Liver (tissue), 9 donors: Measurements from ENCODE around the gene PDGFD. TPM values are rescaled to one million over a fixed set of nuclear protein-coding genes. Genes with fewer than 3 reads are reported as not detected.

ENCODE experiments used
- DNase-seq: peaks from one replicate; pipeline ENCODE4 v3.0.0-alpha.2; 2017; ENCODE audit warnings: low spot score
- H3K27ac ChIP-seq, 2 donors: one replicate each; pipeline ENCODE4 v1.7.0; 2013; ENCODE audit warnings: inconsistent platforms in 2 of 2, low read length in 2 of 2, control low read depth in 1 of 2, low read depth in 1 of 2, mild to moderate bottlenecking in 1 of 2
- H3K27me3 ChIP-seq, 4 donors: one replicate each; pipeline versions ENCODE4 v1.6.1 to v1.7.0; 2013; ENCODE audit warnings: low read length in 3 of 4, inconsistent platforms in 1 of 4, mild to moderate bottlenecking in 1 of 4, moderate library complexity in 1 of 4; ENCODE audit not compliant: control insufficient read depth in 4 of 4, insufficient read depth in 4 of 4
- H3K36me3 ChIP-seq, 4 donors: one replicate each; pipeline versions ENCODE4 v1.6.1 to v1.7.0; 2013; ENCODE audit warnings: low read length in 3 of 4, mild to moderate bottlenecking in 3 of 4, low read depth in 1 of 4, moderate library complexity in 1 of 4; ENCODE audit not compliant: control insufficient read depth in 4 of 4, insufficient read depth in 3 of 4
- H3K4me1 ChIP-seq, 4 donors: one replicate each; pipeline versions ENCODE4 v1.6.1 to v1.7.0; 2013; ENCODE audit warnings: low read length in 3 of 4, mild to moderate bottlenecking in 3 of 4, moderate library complexity in 1 of 4; ENCODE audit not compliant: control insufficient read depth in 4 of 4, insufficient read depth in 4 of 4
- H3K4me3 ChIP-seq, 3 donors: one replicate each; pipeline versions ENCODE4 v1.6.1 to v1.7.0; 2013; ENCODE audit warnings: low read length in 3 of 3, control low read depth in 1 of 3, low read depth in 1 of 3, mild to moderate bottlenecking in 1 of 3
- H3K9ac ChIP-seq, 2 donors: one replicate each; pipeline ENCODE4 v1.7.0; 2013; ENCODE audit warnings: low read length in 2 of 2, mild to moderate bottlenecking in 2 of 2, moderate library complexity in 2 of 2, control low read depth in 1 of 2, low read depth in 1 of 2
- H3K9me3 ChIP-seq, 4 donors: one replicate each; pipeline versions ENCODE4 v1.6.1 to v1.7.0; 2013; ENCODE audit warnings: low read length in 3 of 4; ENCODE audit not compliant: control insufficient read depth in 4 of 4
- EGR1 ChIP-seq, 2 donors: IDR thresholded peaks; 2 replicates each; pipeline ENCODE4 v1.6.1; 2016 to 2018; ENCODE audit warnings: antibody characterized with exemption in 2 of 2, low read depth in 2 of 2
- FOXA1 ChIP-seq: IDR thresholded peaks from 2 replicates; pipeline ENCODE4 v1.6.1; 2016; ENCODE audit warnings: antibody characterized with exemption
- FOXA2 ChIP-seq: IDR thresholded peaks from 2 replicates; pipeline ENCODE4 v1.6.1; 2016; ENCODE audit warnings: antibody characterized with exemption
- GABPA ChIP-seq, 2 donors: IDR thresholded peaks in 1 of 2; conservative IDR thresholded peaks in 1 of 2; 2 replicates each; pipeline ENCODE4 v1.6.1; 2016; ENCODE audit warnings: antibody characterized with exemption in 2 of 2, mild to moderate bottlenecking in 1 of 2, moderate library complexity in 1 of 2
- HNF4A ChIP-seq, 2 donors: conservative IDR thresholded peaks; 2 replicates each; pipeline ENCODE4 v1.6.1; 2016; ENCODE audit warnings: antibody characterized with exemption in 2 of 2, mild to moderate bottlenecking in 2 of 2
- JUND ChIP-seq, 2 donors: IDR thresholded peaks; 2 replicates each; pipeline ENCODE4 v1.6.1; 2016; ENCODE audit warnings: antibody characterized with exemption in 2 of 2
- NR2F2 ChIP-seq: IDR thresholded peaks from 2 replicates; pipeline ENCODE4 v1.6.1; 2016; ENCODE audit warnings: antibody characterized with exemption
- RAD21 ChIP-seq, 2 donors: IDR thresholded peaks; 2 replicates each; pipeline ENCODE4 v1.6.1; 2016; ENCODE audit warnings: antibody characterized with exemption in 2 of 2, mild to moderate bottlenecking in 2 of 2
- RXRA ChIP-seq, 2 donors: IDR thresholded peaks; 2 replicates each; pipeline ENCODE4 v1.6.1; 2017 to 2018; ENCODE audit warnings: antibody characterized with exemption in 2 of 2, mild to moderate bottlenecking in 1 of 2
- SP1 ChIP-seq: IDR thresholded peaks from 2 replicates; pipeline ENCODE4 v1.6.1; 2018; ENCODE audit warnings: antibody characterized with exemption, mild to moderate bottlenecking
- YY1 ChIP-seq: IDR thresholded peaks from 2 replicates; pipeline ENCODE4 v1.6.1; 2016; ENCODE audit warnings: antibody characterized with exemption, mild to moderate bottlenecking
- WGBS: extraction: QIAGEN DNeasy Blood & Tissue Kit; methylation state at CpG from one replicate; pipeline ENCODE4 v1.1.7; 2013; 5-methylcytosine and 5-hydroxymethylcytosine counted together
- polyA plus RNA-seq, 2 donors: library from polyadenylated mRNA; stranded (reverse) in 1 of 2; unstranded in 1 of 2; fragments of 200-250 nt in 1 of 2; fragments of >200 nt in 1 of 2; fragmentation: Nextera tagmentation in 1 of 2; extraction: Ambion mirVana in 1 of 2; gene quantifications; one replicate each; pipeline versions ENCODE4 v1.2.1 to v1.2.3, GENCODE V29; 2013 to 2015
- total RNA-seq, 2 donors: library from RNA; depleted of rRNA; stranded (reverse); fragments of >200 nt; gene quantifications; one replicate each; pipeline ENCODE4 v1.2.3, GENCODE V29; 2014
- TF ChIP-seq, protein P1 (sequence below): IDR thresholded peaks from 2 replicates; pipeline ENCODE4 v1.6.1; 2016; ENCODE audit warnings: antibody characterized with exemption
- TF ChIP-seq, protein P2 (sequence below): IDR thresholded peaks from 2 replicates; pipeline ENCODE4 v1.6.1; 2016; ENCODE audit warnings: antibody characterized with exemption
- TF ChIP-seq, protein P3 (sequence below): IDR thresholded peaks from 2 replicates; pipeline ENCODE4 v1.6.1; 2016; ENCODE audit warnings: antibody characterized with exemption
- TF ChIP-seq, protein P4 (sequence below): fragments of 150-350 bp; IDR thresholded peaks from 2 replicates; pipeline ENCODE4 v1.5.1; 2017; ENCODE audit warnings: improper control_type of control experiment, low read depth, low read length; ENCODE audit not compliant: missing input control
- TF ChIP-seq, protein P5 (sequence below): IDR thresholded peaks from 2 replicates; pipeline ENCODE4 v1.6.1; 2016; ENCODE audit warnings: antibody characterized with exemption, mild to moderate bottlenecking
- donor health status: healthy.
- donor health status: healthy.
- donor health status: healthy.
- donor health status: healthy.
- donor health status: healthy.

Gene PDGFD
- total and polyA plus RNA-seq, 4 donors, result 1.0 to 3.3 (median 2.1) TPM

DNA sequence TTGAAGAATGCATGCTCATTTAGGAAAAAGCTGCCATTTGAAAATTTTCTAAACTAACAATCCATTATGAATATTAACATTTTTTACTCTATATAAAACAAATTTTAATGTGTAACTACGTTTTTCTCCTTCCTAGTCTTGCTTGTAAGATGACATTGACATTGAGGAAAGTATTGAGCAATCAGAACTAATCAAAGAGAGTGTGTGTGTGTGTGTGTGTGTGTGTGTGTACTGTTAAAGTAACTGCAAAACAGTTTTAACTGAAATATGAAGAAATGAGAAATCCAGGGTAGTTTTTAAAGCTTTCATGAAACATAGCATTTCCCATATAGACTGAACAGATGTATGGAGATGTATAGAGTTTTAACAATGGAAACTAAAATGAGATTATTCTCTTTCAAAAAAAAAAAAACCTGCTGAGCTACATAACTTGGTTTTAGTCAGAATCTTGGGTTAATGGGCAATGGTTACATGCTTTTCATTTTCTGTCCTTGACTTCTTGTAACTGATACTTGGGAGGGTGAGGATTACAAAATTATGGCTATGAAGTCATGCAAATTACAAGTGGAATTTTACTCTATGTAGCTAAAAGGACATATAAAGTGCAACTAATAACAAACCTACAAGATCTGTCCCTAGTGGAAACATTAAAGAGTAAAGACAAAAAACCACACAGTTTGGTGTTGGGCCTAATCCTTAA lies 2.0 kb downstream of the PDGFD start:
- WGBS, result 21% methylated on average over 1 of the region's 1 CpG
- Histone ChIP-seq H3K4me1 (peaks cover 0 to 10% (median 4%) of the 10 kb centered on the region in 4 donors), H3K27me3 (peaks cover 2 to 8% (median 5%) of the 10 kb centered on the region in 4 donors), H3K36me3 (no peaks in the 10 kb centered on the region), H3K27ac (no peak overlapping the region), H3K4me3 (no peak overlapping the region), H3K9ac (no peak overlapping the region), H3K9me3 (peaks cover 0 to 2% (median 0%) of the 10 kb centered on the region in 4 donors)
- DNase-seq, result no peak
- no peak for TF ChIP-seq RAD21 (IDR thresholded peaks at IDR 0.05)
- no peak for TF ChIP-seq HNF4A (conservative IDR thresholded peaks at IDR 0.05)
- TF ChIP-seq SP1, result no peak
- TF ChIP-seq, protein P1, sequence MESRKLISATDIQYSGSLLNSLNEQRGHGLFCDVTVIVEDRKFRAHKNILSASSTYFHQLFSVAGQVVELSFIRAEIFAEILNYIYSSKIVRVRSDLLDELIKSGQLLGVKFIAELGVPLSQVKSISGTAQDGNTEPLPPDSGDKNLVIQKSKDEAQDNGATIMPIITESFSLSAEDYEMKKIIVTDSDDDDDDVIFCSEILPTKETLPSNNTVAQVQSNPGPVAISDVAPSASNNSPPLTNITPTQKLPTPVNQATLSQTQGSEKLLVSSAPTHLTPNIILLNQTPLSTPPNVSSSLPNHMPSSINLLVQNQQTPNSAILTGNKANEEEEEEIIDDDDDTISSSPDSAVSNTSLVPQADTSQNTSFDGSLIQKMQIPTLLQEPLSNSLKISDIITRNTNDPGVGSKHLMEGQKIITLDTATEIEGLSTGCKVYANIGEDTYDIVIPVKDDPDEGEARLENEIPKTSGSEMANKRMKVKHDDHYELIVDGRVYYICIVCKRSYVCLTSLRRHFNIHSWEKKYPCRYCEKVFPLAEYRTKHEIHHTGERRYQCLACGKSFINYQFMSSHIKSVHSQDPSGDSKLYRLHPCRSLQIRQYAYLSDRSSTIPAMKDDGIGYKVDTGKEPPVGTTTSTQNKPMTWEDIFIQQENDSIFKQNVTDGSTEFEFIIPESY, result no peak
- no peak for TF ChIP-seq JUND (IDR thresholded peaks at IDR 0.05)
- no peak for TF ChIP-seq FOXA2
- no peak for TF ChIP-seq RXRA (IDR thresholded peaks at IDR 0.05)
- TF ChIP-seq, protein P2, sequence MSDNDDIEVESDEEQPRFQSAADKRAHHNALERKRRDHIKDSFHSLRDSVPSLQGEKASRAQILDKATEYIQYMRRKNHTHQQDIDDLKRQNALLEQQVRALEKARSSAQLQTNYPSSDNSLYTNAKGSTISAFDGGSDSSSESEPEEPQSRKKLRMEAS, result no peak
- no peak for TF ChIP-seq FOXA1
- no peak for TF ChIP-seq YY1
- TF ChIP-seq, protein P3, sequence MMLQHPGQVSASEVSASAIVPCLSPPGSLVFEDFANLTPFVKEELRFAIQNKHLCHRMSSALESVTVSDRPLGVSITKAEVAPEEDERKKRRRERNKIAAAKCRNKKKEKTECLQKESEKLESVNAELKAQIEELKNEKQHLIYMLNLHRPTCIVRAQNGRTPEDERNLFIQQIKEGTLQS, result no peak
- TF ChIP-seq, protein P4, sequence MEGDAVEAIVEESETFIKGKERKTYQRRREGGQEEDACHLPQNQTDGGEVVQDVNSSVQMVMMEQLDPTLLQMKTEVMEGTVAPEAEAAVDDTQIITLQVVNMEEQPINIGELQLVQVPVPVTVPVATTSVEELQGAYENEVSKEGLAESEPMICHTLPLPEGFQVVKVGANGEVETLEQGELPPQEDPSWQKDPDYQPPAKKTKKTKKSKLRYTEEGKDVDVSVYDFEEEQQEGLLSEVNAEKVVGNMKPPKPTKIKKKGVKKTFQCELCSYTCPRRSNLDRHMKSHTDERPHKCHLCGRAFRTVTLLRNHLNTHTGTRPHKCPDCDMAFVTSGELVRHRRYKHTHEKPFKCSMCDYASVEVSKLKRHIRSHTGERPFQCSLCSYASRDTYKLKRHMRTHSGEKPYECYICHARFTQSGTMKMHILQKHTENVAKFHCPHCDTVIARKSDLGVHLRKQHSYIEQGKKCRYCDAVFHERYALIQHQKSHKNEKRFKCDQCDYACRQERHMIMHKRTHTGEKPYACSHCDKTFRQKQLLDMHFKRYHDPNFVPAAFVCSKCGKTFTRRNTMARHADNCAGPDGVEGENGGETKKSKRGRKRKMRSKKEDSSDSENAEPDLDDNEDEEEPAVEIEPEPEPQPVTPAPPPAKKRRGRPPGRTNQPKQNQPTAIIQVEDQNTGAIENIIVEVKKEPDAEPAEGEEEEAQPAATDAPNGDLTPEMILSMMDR, result no peak
- no peak for TF ChIP-seq NR2F2
- no peak for TF ChIP-seq EGR1 (IDR thresholded peaks at IDR 0.05; ENCODE audit: low read depth in 2 of 2)
- no peak for TF ChIP-seq GABPA (IDR thresholded peaks at IDR 0.05 in 1 of 2, conservative IDR thresholded peaks at IDR 0.05 in 1 of 2)

DNA sequence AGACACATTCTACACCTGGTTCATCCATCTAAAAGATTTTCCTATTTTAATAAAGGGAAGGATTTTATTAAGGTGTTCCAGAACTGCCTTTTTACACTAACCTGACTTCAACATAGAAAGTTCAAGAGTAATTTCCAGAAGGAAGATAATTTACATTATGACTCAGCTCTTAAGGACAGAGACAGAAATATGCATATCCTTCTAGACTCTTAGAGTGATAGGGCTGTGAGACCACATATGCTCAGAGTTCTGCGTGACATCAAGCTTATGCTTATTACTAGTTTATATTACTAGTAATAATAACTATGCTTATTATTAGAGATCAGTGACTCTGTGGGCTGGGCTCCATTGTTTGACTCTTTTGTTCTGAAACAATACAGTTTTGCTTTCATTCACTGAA lies 4.6 kb downstream of the PDGFD start:
- DNase-seq, result no peak
- Histone ChIP-seq H3K9me3 (peaks cover 0 to 2% (median 0%) of the 10 kb centered on the region in 4 donors), H3K4me1 (peaks cover 0 to 10% (median 4%) of the 10 kb centered on the region in 4 donors), H3K36me3 (no peaks in the 10 kb centered on the region), H3K9ac (no peak overlapping the region), H3K27ac (no peak overlapping the region), H3K27me3 (peaks cover 2 to 5% (median 4%) of the 10 kb centered on the region in 4 donors), H3K4me3 (no peak overlapping the region)
- WGBS, result 90% methylated on average over 1 of the region's 1 CpG
- TF ChIP-seq EGR1 (IDR thresholded peaks at IDR 0.05; ENCODE audit: low read depth in 2 of 2), result no peak
- TF ChIP-seq, protein P5, sequence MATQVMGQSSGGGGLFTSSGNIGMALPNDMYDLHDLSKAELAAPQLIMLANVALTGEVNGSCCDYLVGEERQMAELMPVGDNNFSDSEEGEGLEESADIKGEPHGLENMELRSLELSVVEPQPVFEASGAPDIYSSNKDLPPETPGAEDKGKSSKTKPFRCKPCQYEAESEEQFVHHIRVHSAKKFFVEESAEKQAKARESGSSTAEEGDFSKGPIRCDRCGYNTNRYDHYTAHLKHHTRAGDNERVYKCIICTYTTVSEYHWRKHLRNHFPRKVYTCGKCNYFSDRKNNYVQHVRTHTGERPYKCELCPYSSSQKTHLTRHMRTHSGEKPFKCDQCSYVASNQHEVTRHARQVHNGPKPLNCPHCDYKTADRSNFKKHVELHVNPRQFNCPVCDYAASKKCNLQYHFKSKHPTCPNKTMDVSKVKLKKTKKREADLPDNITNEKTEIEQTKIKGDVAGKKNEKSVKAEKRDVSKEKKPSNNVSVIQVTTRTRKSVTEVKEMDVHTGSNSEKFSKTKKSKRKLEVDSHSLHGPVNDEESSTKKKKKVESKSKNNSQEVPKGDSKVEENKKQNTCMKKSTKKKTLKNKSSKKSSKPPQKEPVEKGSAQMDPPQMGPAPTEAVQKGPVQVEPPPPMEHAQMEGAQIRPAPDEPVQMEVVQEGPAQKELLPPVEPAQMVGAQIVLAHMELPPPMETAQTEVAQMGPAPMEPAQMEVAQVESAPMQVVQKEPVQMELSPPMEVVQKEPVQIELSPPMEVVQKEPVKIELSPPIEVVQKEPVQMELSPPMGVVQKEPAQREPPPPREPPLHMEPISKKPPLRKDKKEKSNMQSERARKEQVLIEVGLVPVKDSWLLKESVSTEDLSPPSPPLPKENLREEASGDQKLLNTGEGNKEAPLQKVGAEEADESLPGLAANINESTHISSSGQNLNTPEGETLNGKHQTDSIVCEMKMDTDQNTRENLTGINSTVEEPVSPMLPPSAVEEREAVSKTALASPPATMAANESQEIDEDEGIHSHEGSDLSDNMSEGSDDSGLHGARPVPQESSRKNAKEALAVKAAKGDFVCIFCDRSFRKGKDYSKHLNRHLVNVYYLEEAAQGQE, result no peak
- no peak for TF ChIP-seq RAD21 (IDR thresholded peaks at IDR 0.05)
